K562 (cell line): ENCODE data around the gene C7orf25. TPM values are rescaled to one million over a fixed set of nuclear protein-coding genes. Genes with fewer than 3 reads are reported as not detected.

Experiments
- ASH1L ChIP-seq: fragments of 450-650 bp; IDR thresholded peaks from 2 replicates; pipeline ENCODE4 v1.6.1; 2018; ENCODE audit warnings: borderline replicate concordance, mild to moderate bottlenecking, low read depth; ENCODE audit not compliant: partially characterized antibody
- E2F1 ChIP-seq: sonication (generic); formaldehyde crosslinking; IDR thresholded peaks from 2 replicates; pipeline ENCODE4 v1.8.1; 2023; ENCODE audit warnings: mild to moderate bottlenecking, missing genetic modification reagents, moderate library complexity
- E2F3 ChIP-seq: fragments of 250-450 bp; sonication (Bioruptor Pico); IDR thresholded peaks from 2 replicates; pipeline ENCODE4 v1.4.0; 2020; ENCODE audit warnings: mild to moderate bottlenecking
- FOXK2 ChIP-seq, 2 experiments: fragments of 450-650 bp; IDR thresholded peaks in 1 of 2; conservative IDR thresholded peaks in 1 of 2; 2 replicates each; pipeline ENCODE4 v1.6.1; 2016; ENCODE audit warnings: low read depth in 2 of 2, mild to moderate bottlenecking in 1 of 2
- KAT8 ChIP-seq: fragments of 450-650 bp; IDR thresholded peaks from 2 replicates; pipeline ENCODE4 v1.6.1; 2016; ENCODE audit warnings: low read depth, mild to moderate bottlenecking
- MTF1 ChIP-seq: fragments of 250-450 bp; sonication (Bioruptor Pico); IDR thresholded peaks from 2 replicates; pipeline ENCODE4 v1.9.0; 2021; ENCODE audit warnings: moderate library complexity, mild to moderate bottlenecking, inconsistent platforms, borderline replicate concordance
- POLR2H ChIP-seq: IDR thresholded peaks from 2 replicates; pipeline ENCODE4 v1.6.1; 2016; ENCODE audit warnings: missing genetic modification characterization, low read depth, mild to moderate bottlenecking, control low read depth, missing compliant biosample characterization, moderate library complexity
- PRMT5 ChIP-seq: sonication (generic); formaldehyde crosslinking; IDR thresholded peaks from 2 replicates; pipeline ENCODE4 v1.5.0; 2020; ENCODE audit warnings: missing genetic modification reagents
- SIN3B ChIP-seq: fragments of 450-650 bp; IDR thresholded peaks from 2 replicates; pipeline ENCODE4 v1.6.1; 2017; ENCODE audit warnings: low read depth, mild to moderate bottlenecking, moderate library complexity
- SRSF9 ChIP-seq: fragments of 200-400 bp; formaldehyde crosslinking; IDR thresholded peaks from 2 replicates; pipeline ENCODE4 v1.6.1; 2017; ENCODE audit warnings: low read depth, low read length, borderline replicate concordance
- STAT5A ChIP-seq: IDR thresholded peaks from 2 replicates; pipeline ENCODE4 v1.6.1; 2012; ENCODE audit warnings: low read length, inconsistent platforms, borderline replicate concordance
- ZBTB11 ChIP-seq, 3 experiments: fragments of 200-800 bp in 1 of 3; fragments of 250-450 bp in 1 of 3; fragments of 450-650 bp in 1 of 3; sonication (Bioruptor Pico) in 1 of 3; sonication (Bioruptor generic) in 1 of 3; formaldehyde crosslinking in 1 of 3; IDR thresholded peaks; 2 replicates each; pipeline versions ENCODE4 v1.6.1 to v1.8.0; 2016 to 2022; ENCODE audit warnings: mild to moderate bottlenecking in 2 of 3, missing genetic modification characterization in 2 of 3, missing compliant biosample characterization in 1 of 3, moderate library complexity in 1 of 3
- ZBTB7A ChIP-seq: IDR thresholded peaks from 2 replicates; pipeline ENCODE4 v1.6.1; 2011; ENCODE audit warnings: low read depth, mild to moderate bottlenecking, low read length, moderate library complexity, borderline replicate concordance; ENCODE audit not compliant: control insufficient read depth
- ZNF134 ChIP-seq: fragments of 250-450 bp; sonication (Bioruptor Pico); conservative IDR thresholded peaks from 2 replicates; pipeline ENCODE4 v1.4.0; 2020
- ZNF224 ChIP-seq: sonication (generic); formaldehyde crosslinking; IDR thresholded peaks from 2 replicates; pipeline ENCODE4 v1.8.0; 2022; ENCODE audit warnings: mild to moderate bottlenecking, missing genetic modification reagents
- polyA plus RNA-seq, 8 experiments: library from polyadenylated mRNA; depleted of rRNA in 4 of 8; stranded (reverse) in 5 of 8; unstranded in 3 of 8; fragments of >200 nt; fragmentation: Nextera tagmentation in 2 of 8; fragmentation: Illumina TruSeq in 1 of 8; extraction: Ambion mirVana in 2 of 8; extraction: Trizol in 1 of 8; gene quantifications; 2 replicates each; pipeline versions ENCODE4 v1.2.1 to v1.2.3, GENCODE V29; 2011 to 2014; ENCODE audit warnings: inconsistent platforms in 1 of 8, missing spikeins in 1 of 8
- total RNA-seq, 7 experiments: library from RNA; depleted of rRNA in 6 of 7; stranded (reverse); fragments of >200 nt in 6 of 7; fragmentation: Illumina TruSeq in 2 of 7; extraction: Trizol in 2 of 7; gene quantifications; 2 replicates each; pipeline versions ENCODE4 v1.2.1 to v1.2.3, GENCODE V29; 2011 to 2021; ENCODE audit warnings: low replicate concordance in 1 of 7
- TF ChIP-seq, protein P1 (sequence below): sonication (generic); formaldehyde crosslinking; IDR thresholded peaks from 2 replicates; pipeline ENCODE4 v1.8.0; 2022; ENCODE audit warnings: mild to moderate bottlenecking, missing genetic modification reagents

C7orf25 gene
- total and polyA plus RNA-seq, 9 of the 15 experiments (the other 6 are each of a cell fraction or from before 2014, with no cell fraction given): 1.2 to 4.7 (median 1.9) TPM

GRCh38 chr7:42931834-42932651 lies 20.2 kb upstream of the C7orf25 start, which contains the start of the genes MRPL32 and PSMA2 (continued):
- TF ChIP-seq ZBTB11 (CRISPR knock-in tag; IDR thresholded peaks at IDR 0.05) (no peak), ZNF224 (CRISPR knock-in tag) (no peak), E2F3 (CRISPR knock-in tag) (no peak), STAT5A (no peak), SRSF9 (no peak), ZBTB7A (peak; percentile 37; the same call in 1 of the 2 replicates), FOXK2 (conservative IDR thresholded peaks at IDR 0.05 in 1 of 2, IDR thresholded peaks at IDR 0.05 in 1 of 2; ENCODE audit: low read depth in 2 of 2) (peak; percentile 31 to 68; a peak in 2 of 4 replicates), POLR2H (tag) (peak; percentile 79), ASH1L (no peak), KAT8 (no peak), PRMT5 (CRISPR knock-in tag) (no peak), E2F1 (peak; percentile 11; the same call in 1 of the 2 replicates), ZNF134 (CRISPR knock-in tag) (no peak), MTF1 (no peak), SIN3B (peak; percentile 68)
- TF ChIP-seq, protein P1, sequence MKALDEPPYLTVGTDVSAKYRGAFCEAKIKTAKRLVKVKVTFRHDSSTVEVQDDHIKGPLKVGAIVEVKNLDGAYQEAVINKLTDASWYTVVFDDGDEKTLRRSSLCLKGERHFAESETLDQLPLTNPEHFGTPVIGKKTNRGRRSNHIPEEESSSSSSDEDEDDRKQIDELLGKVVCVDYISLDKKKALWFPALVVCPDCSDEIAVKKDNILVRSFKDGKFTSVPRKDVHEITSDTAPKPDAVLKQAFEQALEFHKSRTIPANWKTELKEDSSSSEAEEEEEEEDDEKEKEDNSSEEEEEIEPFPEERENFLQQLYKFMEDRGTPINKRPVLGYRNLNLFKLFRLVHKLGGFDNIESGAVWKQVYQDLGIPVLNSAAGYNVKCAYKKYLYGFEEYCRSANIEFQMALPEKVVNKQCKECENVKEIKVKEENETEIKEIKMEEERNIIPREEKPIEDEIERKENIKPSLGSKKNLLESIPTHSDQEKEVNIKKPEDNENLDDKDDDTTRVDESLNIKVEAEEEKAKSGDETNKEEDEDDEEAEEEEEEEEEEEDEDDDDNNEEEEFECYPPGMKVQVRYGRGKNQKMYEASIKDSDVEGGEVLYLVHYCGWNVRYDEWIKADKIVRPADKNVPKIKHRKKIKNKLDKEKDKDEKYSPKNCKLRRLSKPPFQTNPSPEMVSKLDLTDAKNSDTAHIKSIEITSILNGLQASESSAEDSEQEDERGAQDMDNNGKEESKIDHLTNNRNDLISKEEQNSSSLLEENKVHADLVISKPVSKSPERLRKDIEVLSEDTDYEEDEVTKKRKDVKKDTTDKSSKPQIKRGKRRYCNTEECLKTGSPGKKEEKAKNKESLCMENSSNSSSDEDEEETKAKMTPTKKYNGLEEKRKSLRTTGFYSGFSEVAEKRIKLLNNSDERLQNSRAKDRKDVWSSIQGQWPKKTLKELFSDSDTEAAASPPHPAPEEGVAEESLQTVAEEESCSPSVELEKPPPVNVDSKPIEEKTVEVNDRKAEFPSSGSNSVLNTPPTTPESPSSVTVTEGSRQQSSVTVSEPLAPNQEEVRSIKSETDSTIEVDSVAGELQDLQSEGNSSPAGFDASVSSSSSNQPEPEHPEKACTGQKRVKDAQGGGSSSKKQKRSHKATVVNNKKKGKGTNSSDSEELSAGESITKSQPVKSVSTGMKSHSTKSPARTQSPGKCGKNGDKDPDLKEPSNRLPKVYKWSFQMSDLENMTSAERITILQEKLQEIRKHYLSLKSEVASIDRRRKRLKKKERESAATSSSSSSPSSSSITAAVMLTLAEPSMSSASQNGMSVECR (CRISPR knock-in tag): peak; percentile 87
